ENCODE results near the gene TREH.
"Not testable (repeated sequence)": the region's sequence is repeated elsewhere in the genome, so short reads cannot be mapped to it uniquely, and the experiment has no call there.

Gene TREH

GRCh38 chr11:118679483-118679882 lies at the start of gene TREH:
TREH (minus strand) TSS chr11:118679650; CDS start chr11:118679627, 23 bp downstream.
- DNase-seq (ENCODE audit: low read depth): no peak

- DNase-seq (ENCODE audit: low read depth): not testable (repeated sequence)
Measured at GRCh38 chr11:118728112-118728511, 48.7 kb upstream of the TREH start.

GRCh38 chr11:118727721-118728066 lies 48.2 kb upstream of the TREH start:
- DNase-seq (ENCODE audit: low read depth): not testable (repeated sequence)

GRCh38 chr11:118727001-118727720 lies 47.7 kb upstream of the TREH start:
- not testable (repeated sequence) for DNase-seq (ENCODE audit: low read depth)

GRCh38 chr11:118721478-118722015 lies 42.1 kb upstream of the TREH start:
- DNase-seq (ENCODE audit: low read depth): not testable (repeated sequence)

GRCh38 chr11:118720740-118721139 lies 41.3 kb upstream of the TREH start:
- DNase-seq (ENCODE audit: low read depth): not testable (repeated sequence)

GRCh38 chr11:118720078-118720477 lies 40.6 kb upstream of the TREH start:
- not testable (repeated sequence) for DNase-seq (ENCODE audit: low read depth)

GRCh38 chr11:118718562-118718961 lies 39.1 kb upstream of the TREH start:
- DNase-seq (ENCODE audit: low read depth): not testable (repeated sequence)

- DNase-seq (ENCODE audit: low read depth): not testable (repeated sequence)
Measured at GRCh38 chr11:118717733-118718132, 38.3 kb upstream of the TREH start.

- DNase-seq (ENCODE audit: low read depth): not testable (repeated sequence)
Measured at GRCh38 chr11:118717221-118717620, 37.8 kb upstream of the TREH start.

- DNase-seq (ENCODE audit: low read depth): no peak
Measured at GRCh38 chr11:118715837-118716260, 36.4 kb upstream of the TREH start.

- DNase-seq (ENCODE audit: low read depth): no peak
Measured at GRCh38 chr11:118715245-118715831, 35.9 kb upstream of the TREH start.

GRCh38 chr11:118714816-118715215 lies 35.4 kb upstream of the TREH start:
- no peak for DNase-seq (ENCODE audit: low read depth)

GRCh38 chr11:118714416-118714815 lies 35.0 kb upstream of the TREH start:
- DNase-seq (ENCODE audit: low read depth): not testable (repeated sequence)

- no peak for DNase-seq (ENCODE audit: low read depth)
Measured at GRCh38 chr11:118708296-118708695, 28.8 kb upstream of the TREH start.

- no peak for DNase-seq (ENCODE audit: low read depth)
Measured at GRCh38 chr11:118706546-118706825, 27.0 kb upstream of the TREH start.

GRCh38 chr11:118705791-118706545 lies 26.5 kb upstream of the TREH start:
- DNase-seq (ENCODE audit: low read depth): no peak

- DNase-seq (ENCODE audit: low read depth): no peak
Measured at GRCh38 chr11:118705111-118705741, 25.8 kb upstream of the TREH start.

- no peak for DNase-seq (ENCODE audit: low read depth)
Measured at GRCh38 chr11:118703563-118704106, 24.2 kb upstream of the TREH start.

GRCh38 chr11:118699506-118700220 lies 20.2 kb upstream of the TREH start:
- no peak for DNase-seq (ENCODE audit: low read depth)

- DNase-seq (ENCODE audit: low read depth): no peak
Measured at GRCh38 chr11:118697346-118697745, 17.9 kb upstream of the TREH start.

Measured in stimulated activated CD8-positive, alpha-beta memory T cell treated with anti-CD3 and anti-CD28 coated beads, Interleukin-4, amount 100 ng/mL, for 24 hours (primary cell).